K562 (cell line): ENCODE results near the gene WASF2. TPM values are rescaled to one million over a fixed set of nuclear protein-coding genes. Genes with fewer than 3 reads are reported as not detected.
A peak's percentile ranks its signal among the peaks of the same experiment; 100 is the strongest.

ENCODE experiments used
- ATAC-seq: fragments of 200-7000 bp; cut with Tn5 transposase; 3 replicates; pipeline ENCODE4 v1.9.1; 2020; ENCODE audit warnings: moderate library complexity
- BruUV-seq: library from RNA; stranded (reverse); fragments of 400-500 nt; replicated peaks from 2 replicates; lab custom pipeline; 2021; lab: Mats Ljungman, UMichigan
- CTCF ChIA-PET: fragments of 300-600 bp; formaldehyde crosslinking; extraction: SDS; loops from one replicate; lab custom pipeline; 2021; ENCODE audit warnings: low intra/inter-chr PET ratio; lab: Yijun Ruan, JAX
- POLR2A ChIA-PET: fragments of 300-600, 350-650 bp; sonication (Branson Sonifier 250); formaldehyde crosslinking; extraction: SDS; loops from one replicate; lab custom pipeline; 2021; ENCODE audit warnings: antibody characterized with exemption, inconsistent platforms; lab: Yijun Ruan, JAX
- DNase-seq, 4 experiments: peaks; one replicate each; pipeline versions ENCODE4 v3.0.0 to v3.0.0-alpha.2; 2011 to 2018; ENCODE audit warnings: low spot score in 3 of 4, mixed read lengths in 3 of 4; ENCODE audit errors: extremely low read depth in 1 of 4
- FAIRE-seq: peaks from 2 replicates; lab custom pipeline; 2011; peaks lifted over from hg19 to GRCh38; lab: Jason Lieb, UNC
- H2AFZ ChIP-seq: 2 replicates; pipeline ENCODE4 v1.6.0; 2011; ENCODE audit warnings: low read depth, low read length, control low read depth, inconsistent platforms
- H3K27ac ChIP-seq: fragments of 200-600 bp; 3 replicates; pipeline ENCODE4 v1.8.0; 2011; ENCODE audit warnings: low read depth, mild to moderate bottlenecking, control low read depth, inconsistent platforms, low read length, moderate library complexity, mixed read lengths; ENCODE audit errors: extremely low read depth
- H3K27me3 ChIP-seq, 2 experiments: fragments of 300-600 bp in 1 of 2; 2 replicates in 1 of 2; 3 replicates in 1 of 2; pipeline versions ENCODE4 v1.6.0 to v1.8.0; 2011; ENCODE audit warnings: inconsistent platforms in 2 of 2, low read length in 2 of 2, mild to moderate bottlenecking in 1 of 2, mixed read lengths in 1 of 2, moderate library complexity in 1 of 2; ENCODE audit not compliant: control insufficient read depth in 2 of 2, insufficient read depth in 2 of 2
- H3K36me3 ChIP-seq: fragments of 300-600 bp; 3 replicates; pipeline ENCODE4 v1.8.0; 2011; ENCODE audit warnings: mild to moderate bottlenecking, low read length, inconsistent platforms; ENCODE audit not compliant: control insufficient read depth, insufficient read depth
- H3K4me1 ChIP-seq, 2 experiments: fragments of 200-600 bp in 1 of 2; replicated peaks in 1 of 2; 2 replicates in 1 of 2; 3 replicates in 1 of 2; pipeline versions ENCODE4 v1.5.1 to v1.8.0; 2011; ENCODE audit warnings: inconsistent platforms in 2 of 2, low read length in 2 of 2, mild to moderate bottlenecking in 1 of 2, mixed read lengths in 1 of 2, moderate library complexity in 1 of 2; ENCODE audit not compliant: control insufficient read depth in 2 of 2, insufficient read depth in 2 of 2
- H3K4me2 ChIP-seq: 2 replicates; pipeline ENCODE4 v1.6.1; 2011; ENCODE audit warnings: low read length, control low read depth, inconsistent platforms, mixed read lengths; ENCODE audit not compliant: insufficient read depth
- H3K4me3 ChIP-seq: fragments of 200-600 bp; sonication (generic), shearing (Covaris generic); 2 replicates; pipeline ENCODE4 v1.5.1; 2016; ENCODE audit warnings: control low read depth, inconsistent platforms
- H3K79me2 ChIP-seq: fragments of 200-600 bp; 3 replicates; pipeline ENCODE4 v1.8.0; 2011; ENCODE audit warnings: low read length, inconsistent platforms; ENCODE audit not compliant: control insufficient read depth, insufficient read depth
- H3K9ac ChIP-seq, 2 experiments: 2 replicates each; pipeline versions ENCODE4 v1.6.0 to v1.6.1; 2011; ENCODE audit warnings: low read depth in 2 of 2, low read length in 2 of 2, control low read depth in 1 of 2, inconsistent platforms in 1 of 2, mild to moderate bottlenecking in 1 of 2, mixed read lengths in 1 of 2; ENCODE audit not compliant: insufficient read depth in 1 of 2
- H3K9me1 ChIP-seq: one replicate; pipeline ENCODE4 v1.6.0; 2011; ENCODE audit warnings: inconsistent platforms, mild to moderate bottlenecking, low read length, moderate library complexity; ENCODE audit not compliant: control insufficient read depth, insufficient read depth
- H3K9me3 ChIP-seq: replicated peaks from 2 replicates; pipeline ENCODE4 v1.5.1; 2011; ENCODE audit warnings: low read depth, low read length, inconsistent platforms; ENCODE audit not compliant: control insufficient read depth, insufficient read depth
- H4K20me1 ChIP-seq: replicated peaks from 2 replicates; pipeline ENCODE4 v1.6.1; 2011; ENCODE audit warnings: low read length, inconsistent platforms, mixed read lengths; ENCODE audit not compliant: control insufficient read depth, insufficient read depth
- AFF4 ChIP-seq: sonication (generic); formaldehyde crosslinking; IDR thresholded peaks from 2 replicates; pipeline ENCODE4 v1.8.0; 2023; ENCODE audit warnings: mild to moderate bottlenecking, missing genetic modification reagents
- BCOR ChIP-seq: fragments of 450-650 bp; IDR thresholded peaks from 2 replicates; pipeline ENCODE4 v1.6.1; 2016
- CREB3 ChIP-seq: fragments of 450-650 bp; conservative IDR thresholded peaks from 2 replicates; pipeline ENCODE4 v1.6.1; 2016; ENCODE audit warnings: missing genetic modification characterization, low read depth, mild to moderate bottlenecking, missing compliant biosample characterization, moderate library complexity
- CXXC5 ChIP-seq: fragments of 250-450 bp; sonication (Bioruptor Pico); IDR thresholded peaks from 2 replicates; pipeline ENCODE4 v1.8.0; 2022; ENCODE audit warnings: inconsistent platforms, mild to moderate bottlenecking, moderate library complexity
- EGR1 ChIP-seq: fragments of 450-650 bp; conservative IDR thresholded peaks from 2 replicates; pipeline ENCODE4 v1.6.1; 2017; ENCODE audit warnings: mild to moderate bottlenecking
- IRF2 ChIP-seq: sonication (generic); formaldehyde crosslinking; IDR thresholded peaks from 2 replicates; pipeline ENCODE4 v1.8.1; 2022; ENCODE audit warnings: mild to moderate bottlenecking, missing genetic modification reagents
- KAT8 ChIP-seq: fragments of 450-650 bp; IDR thresholded peaks from 2 replicates; pipeline ENCODE4 v1.6.1; 2016; ENCODE audit warnings: low read depth, mild to moderate bottlenecking
- MIER1 ChIP-seq: fragments of 450-650 bp; IDR thresholded peaks from 2 replicates; pipeline ENCODE4 v1.6.1; 2016; ENCODE audit warnings: antibody characterized with exemption, mild to moderate bottlenecking, low read depth
- MLLT1 ChIP-seq, 2 experiments: fragments of 450-650 bp; IDR thresholded peaks; 2 replicates each; pipeline ENCODE4 v1.6.1; 2016
- NR2C1 ChIP-seq, 2 experiments: fragments of 450-650 bp; IDR thresholded peaks; 2 replicates each; pipeline ENCODE4 v1.6.1; 2017; ENCODE audit warnings: mild to moderate bottlenecking in 2 of 2, antibody characterized with exemption in 1 of 2, inconsistent platforms in 1 of 2, missing compliant biosample characterization in 1 of 2, missing genetic modification characterization in 1 of 2
- RBM25 ChIP-seq: fragments of 200-400 bp; formaldehyde crosslinking; IDR thresholded peaks from 2 replicates; pipeline ENCODE4 v1.6.1; 2018; ENCODE audit warnings: low read length, low read depth, moderate library complexity; ENCODE audit not compliant: severe bottlenecking
- RCOR1 ChIP-seq, 2 experiments: IDR thresholded peaks; 2 replicates each; pipeline ENCODE4 v1.6.1; 2012; ENCODE audit warnings: low read depth in 2 of 2, low read length in 2 of 2, borderline replicate concordance in 1 of 2, improper control_type of control experiment in 1 of 2
- ZC3H4 ChIP-seq: sonication (generic); formaldehyde crosslinking; IDR thresholded peaks from 2 replicates; pipeline ENCODE4 v1.9.0; 2021; ENCODE audit warnings: missing genetic modification reagents, borderline replicate concordance
- ZFP36 ChIP-seq: fragments of 150-350 bp; IDR thresholded peaks from 2 replicates; pipeline ENCODE4 v1.6.1; 2018; ENCODE audit warnings: low read length, low read depth; ENCODE audit not compliant: partially characterized antibody
- WGBS: fragments of 100-300 bp; shearing (Covaris generic); methylation state at CpG from one replicate; pipeline ENCODE4 v1.1.6; 2016; ENCODE audit warnings: low coverage, mixed read lengths; ENCODE audit not compliant: insufficient coverage; ENCODE audit errors: missing lambda C conversion rate; 5-methylcytosine and 5-hydroxymethylcytosine counted together
- in situ Hi-C: fragments of 300-500 bp; cut with MboI; formaldehyde crosslinking; loops from 4 replicates; pipeline ENCODE4 v1.15.0; 2018; ENCODE audit warnings: inconsistent platforms, mixed read lengths
- intact Hi-C: fragments of 100-400 bp; cut with micrococcal nuclease; formaldehyde crosslinking; loops from 2 replicates; pipeline ENCODE4 v1.14.2; 2022
- polyA plus RNA-seq, 8 experiments: library from polyadenylated mRNA; depleted of rRNA in 4 of 8; stranded (reverse) in 5 of 8; unstranded in 3 of 8; fragments of >200 nt; fragmentation: Nextera tagmentation in 2 of 8; fragmentation: Illumina TruSeq in 1 of 8; extraction: Ambion mirVana in 2 of 8; extraction: Trizol in 1 of 8; gene quantifications; 2 replicates each; pipeline versions ENCODE4 v1.2.1 to v1.2.3, GENCODE V29; 2011 to 2014; ENCODE audit warnings: inconsistent platforms in 1 of 8, missing spikeins in 1 of 8
- total RNA-seq, 7 experiments: library from RNA; depleted of rRNA in 6 of 7; stranded (reverse); fragments of >200 nt in 6 of 7; fragmentation: Illumina TruSeq in 2 of 7; extraction: Trizol in 2 of 7; gene quantifications; 2 replicates each; pipeline versions ENCODE4 v1.2.1 to v1.2.3, GENCODE V29; 2011 to 2021; ENCODE audit warnings: low replicate concordance in 1 of 7

WASF2 gene
- total and polyA plus RNA-seq, 9 of the 15 experiments (the other 6 are each of a cell fraction or from before 2014, with no cell fraction given), result 8.2 to 163 (median 31.2) TPM

- intact Hi-C loops, result loop anchor here (2.0 to 5.0 kb wide), 2 partner anchors 39 to 61 kb away; no protein-coding TSS in a partner anchor
- peak; percentile 2; the same call in 1 of the 3 replicates for ATAC-seq
- Histone ChIP-seq H3K79me2 (peaks cover 62% of the 10 kb centered on the region), H3K4me1 (peaks cover 8 to 22% of the 10 kb centered on the region in 2 experiments; a peak in 4 of 5 replicates), H4K20me1 (peaks cover 9% of the 10 kb centered on the region), H3K27me3 (no peaks in the 10 kb centered on the region), H3K9ac (peak overlapping the region; percentile 99 to 100), H3K36me3 (peaks cover 16% of the 10 kb centered on the region; the same call in 2 of the 3 replicates), H2AFZ (no peak overlapping the region), H3K4me2 (peak overlapping the region; percentile 88), H3K9me1 (no peaks in the 10 kb centered on the region), H3K4me3 (peak overlapping the region; percentile 79), H3K9me3 (no peaks in the 10 kb centered on the region), H3K27ac (peak overlapping the region; percentile 99)
- WGBS, result 8% methylated on average over 6 of the region's 6 CpGs
- peak; percentile 70 for FAIRE-seq
- peak in 1 of 4 experiments; percentile 50 for DNase-seq
- CTCF ChIA-PET, result no interaction called here
- in situ Hi-C loops, result no loop called here
- POLR2A ChIA-PET, result interaction anchor here (0.5 to 1.7 kb wide), 14 partner anchors 9 to 285 kb away, joined by 3 to 6 read pairs (median 3); partner anchors contain the start of gene STX12
- TSS peak; percentile 57 for BruUV-seq
- peak; percentile 73 for TF ChIP-seq ZFP36
- TF ChIP-seq MLLT1 (IDR thresholded peaks at IDR 0.05), result 0 out of 4 replicates have a peak, but pooled peaks of 1 of the 2 experiments have one; percentile 21
- TF ChIP-seq RCOR1 (IDR thresholded peaks at IDR 0.05; ENCODE audit: borderline replicate concordance in 1 of 2, low read depth in 2 of 2, low read length in 2 of 2), result peak in 1 of 2 experiments; percentile 14; a peak in 1 of 4 replicates
- no peak for TF ChIP-seq ZC3H4 (CRISPR knock-in tag)
- TF ChIP-seq CXXC5 (CRISPR knock-in tag), result no peak
- TF ChIP-seq AFF4 (CRISPR knock-in tag), result peak; percentile 67; the same call in 1 of the 2 replicates
- no peak for TF ChIP-seq IRF2 (CRISPR knock-in tag)
- no peak for TF ChIP-seq KAT8
- peak; percentile 69; the same call in 1 of the 2 replicates for TF ChIP-seq MIER1
- peak; percentile 83 for TF ChIP-seq RBM25
- TF ChIP-seq CREB3 (tag), result no peak
- peak; percentile 87 for TF ChIP-seq BCOR
- TF ChIP-seq NR2C1 (IDR thresholded peaks at IDR 0.05), result no peak
- 0 out of 2 replicates have a peak, but pooled peaks have one; percentile 41 for TF ChIP-seq NR2C1 (tag; IDR thresholded peaks at IDR 0.05)
- peak; percentile 21; the same call in 1 of the 2 replicates for TF ChIP-seq EGR1
Observed at GRCh38 chr1:27487966-27488884, 1.7 kb downstream of the WASF2 start.
